ENCODE data around the gene STAP1. TPM values are rescaled to one million over a fixed set of nuclear protein-coding genes. Genes with fewer than 3 reads are reported as not detected.

STAP1 gene
- total RNA-seq, 1 experiment from 2014 or later: not detected

DNA sequence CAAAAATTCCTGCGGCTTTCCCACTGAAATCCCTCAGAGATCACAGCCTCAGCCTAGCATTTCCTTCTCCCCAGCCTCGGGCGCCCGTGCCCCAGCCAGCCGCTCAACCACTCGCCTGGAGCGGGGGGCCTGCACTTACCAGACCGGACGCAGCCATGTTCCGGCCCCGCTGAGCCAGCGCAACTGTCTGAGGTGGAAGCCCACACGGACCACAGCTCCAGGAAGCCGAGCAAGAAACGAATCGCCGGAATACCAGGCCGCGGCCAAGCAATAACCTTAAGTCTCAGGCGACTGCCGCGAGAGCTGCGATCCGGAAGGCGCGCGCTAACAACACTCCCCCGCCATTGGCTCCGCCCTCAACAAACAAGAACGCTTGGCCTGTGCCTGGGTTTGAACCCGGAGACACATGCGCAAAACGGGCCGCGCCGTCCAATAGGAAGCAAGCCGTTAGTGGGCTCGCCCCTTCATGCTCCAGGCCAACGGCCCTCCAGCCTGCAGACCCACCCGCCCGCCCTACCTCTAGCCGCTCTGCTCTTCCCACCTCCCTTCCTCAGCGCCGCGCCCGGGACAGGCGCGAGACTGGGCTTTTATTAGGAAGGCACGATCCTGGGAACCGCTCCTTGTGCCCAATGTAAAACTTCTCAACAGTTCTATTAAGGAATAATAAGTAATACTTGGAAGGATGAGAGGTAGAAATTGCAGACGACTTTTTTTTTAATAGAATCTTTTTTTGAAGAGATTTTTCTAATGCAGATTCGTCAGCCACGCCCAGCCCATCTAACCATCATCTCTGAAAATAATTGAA lies 13.1 kb upstream of the STAP1 start, which contains the start of gene CENPC (continued):
- TF ChIP-seq, protein P1, sequence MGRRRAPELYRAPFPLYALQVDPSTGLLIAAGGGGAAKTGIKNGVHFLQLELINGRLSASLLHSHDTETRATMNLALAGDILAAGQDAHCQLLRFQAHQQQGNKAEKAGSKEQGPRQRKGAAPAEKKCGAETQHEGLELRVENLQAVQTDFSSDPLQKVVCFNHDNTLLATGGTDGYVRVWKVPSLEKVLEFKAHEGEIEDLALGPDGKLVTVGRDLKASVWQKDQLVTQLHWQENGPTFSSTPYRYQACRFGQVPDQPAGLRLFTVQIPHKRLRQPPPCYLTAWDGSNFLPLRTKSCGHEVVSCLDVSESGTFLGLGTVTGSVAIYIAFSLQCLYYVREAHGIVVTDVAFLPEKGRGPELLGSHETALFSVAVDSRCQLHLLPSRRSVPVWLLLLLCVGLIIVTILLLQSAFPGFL (CRISPR knock-in tag; IDR thresholded peaks at IDR 0.05; ENCODE audit: borderline replicate concordance): no peak
- TF ChIP-seq HMGA2 (CRISPR knock-in tag; IDR thresholded peaks at IDR 0.05) (no peak), TEAD4 (CRISPR knock-in tag; IDR thresholded peaks at IDR 0.05) (no peak), ZNF219 (CRISPR knock-in tag; IDR thresholded peaks at IDR 0.05; ENCODE audit: borderline replicate concordance) (no peak), ELF4 (CRISPR knock-in tag; IDR thresholded peaks at IDR 0.05; ENCODE audit: low read depth) (no peak), ZNF671 (CRISPR knock-in tag; IDR thresholded peaks at IDR 0.05) (no peak), ZNF423 (CRISPR knock-in tag; IDR thresholded peaks at IDR 0.05) (no peak), JAZF1 (CRISPR knock-in tag; IDR thresholded peaks at IDR 0.05) (no peak), CREB1 (CRISPR knock-in tag; IDR thresholded peaks at IDR 0.05) (no peak; the same call in 1 of the 2 replicates), ZNF232 (CRISPR knock-in tag; IDR thresholded peaks at IDR 0.05) (no peak; the same call in 1 of the 2 replicates), NFE2L1 (CRISPR knock-in tag; IDR thresholded peaks at IDR 0.05) (peak; percentile 75; the same call in 1 of the 2 replicates), TCF7 (CRISPR knock-in tag; IDR thresholded peaks at IDR 0.05; ENCODE audit: low read depth) (no peak), MYBL2 (CRISPR knock-in tag; IDR thresholded peaks at IDR 0.05) (peak; percentile 98), NFYB (CRISPR knock-in tag; conservative IDR thresholded peaks at IDR 0.05; ENCODE audit: low read depth) (peak; percentile 65), SOX15 (CRISPR knock-in tag; IDR thresholded peaks at IDR 0.05) (no peak), NR1H2 (CRISPR knock-in tag; IDR thresholded peaks at IDR 0.05) (no peak), FOXP1 (CRISPR knock-in tag; IDR thresholded peaks at IDR 0.05; ENCODE audit: borderline replicate concordance) (peak; percentile 75; the same call in 1 of the 2 replicates), ZNF121 (CRISPR knock-in tag; IDR thresholded peaks at IDR 0.05) (no peak), KAT7 (CRISPR knock-in tag; IDR thresholded peaks at IDR 0.05; ENCODE audit: borderline replicate concordance) (peak; percentile 69; the same call in 1 of the 2 replicates), TP53 (CRISPR knock-in tag; IDR thresholded peaks at IDR 0.05) (no peak), SMAD3 (CRISPR knock-in tag; IDR thresholded peaks at IDR 0.05; ENCODE audit: borderline replicate concordance) (no peak)
- TF ChIP-seq, protein P2, sequence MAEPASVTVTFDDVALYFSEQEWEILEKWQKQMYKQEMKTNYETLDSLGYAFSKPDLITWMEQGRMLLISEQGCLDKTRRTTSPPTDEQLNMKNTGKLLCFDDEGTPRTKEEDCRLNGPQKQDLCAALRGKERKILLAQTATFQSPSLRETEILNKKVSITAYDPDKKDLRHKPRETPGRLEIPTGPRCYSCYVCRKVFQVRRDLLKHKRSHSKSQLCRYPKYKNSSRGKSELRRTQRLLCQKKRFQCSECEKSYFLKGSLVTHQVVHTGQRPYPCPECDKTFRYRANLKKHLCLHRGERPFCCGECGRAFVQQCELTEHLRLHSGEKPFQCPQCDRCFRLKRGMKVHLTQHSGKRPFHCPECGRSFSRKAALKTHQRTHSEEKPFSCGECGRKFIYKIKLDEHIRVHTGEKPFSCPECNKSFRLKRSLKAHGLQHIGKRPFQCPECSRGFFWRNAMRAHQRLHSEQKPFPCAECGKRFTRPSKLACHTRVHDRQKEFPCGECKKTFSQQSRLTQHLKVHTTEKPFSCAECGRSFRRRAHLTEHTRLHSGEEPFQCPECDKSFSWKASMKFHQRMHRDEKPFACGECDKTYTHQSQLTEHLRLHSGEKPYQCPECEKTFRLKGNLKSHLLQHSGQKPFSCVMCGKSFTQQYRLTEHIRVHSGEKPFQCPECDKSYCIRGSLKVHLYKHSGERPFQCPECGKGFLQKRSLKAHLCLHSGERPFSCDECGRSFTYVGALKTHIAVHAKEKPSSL (CRISPR knock-in tag; conservative IDR thresholded peaks at IDR 0.05): no peak
- TF ChIP-seq, protein P3, sequence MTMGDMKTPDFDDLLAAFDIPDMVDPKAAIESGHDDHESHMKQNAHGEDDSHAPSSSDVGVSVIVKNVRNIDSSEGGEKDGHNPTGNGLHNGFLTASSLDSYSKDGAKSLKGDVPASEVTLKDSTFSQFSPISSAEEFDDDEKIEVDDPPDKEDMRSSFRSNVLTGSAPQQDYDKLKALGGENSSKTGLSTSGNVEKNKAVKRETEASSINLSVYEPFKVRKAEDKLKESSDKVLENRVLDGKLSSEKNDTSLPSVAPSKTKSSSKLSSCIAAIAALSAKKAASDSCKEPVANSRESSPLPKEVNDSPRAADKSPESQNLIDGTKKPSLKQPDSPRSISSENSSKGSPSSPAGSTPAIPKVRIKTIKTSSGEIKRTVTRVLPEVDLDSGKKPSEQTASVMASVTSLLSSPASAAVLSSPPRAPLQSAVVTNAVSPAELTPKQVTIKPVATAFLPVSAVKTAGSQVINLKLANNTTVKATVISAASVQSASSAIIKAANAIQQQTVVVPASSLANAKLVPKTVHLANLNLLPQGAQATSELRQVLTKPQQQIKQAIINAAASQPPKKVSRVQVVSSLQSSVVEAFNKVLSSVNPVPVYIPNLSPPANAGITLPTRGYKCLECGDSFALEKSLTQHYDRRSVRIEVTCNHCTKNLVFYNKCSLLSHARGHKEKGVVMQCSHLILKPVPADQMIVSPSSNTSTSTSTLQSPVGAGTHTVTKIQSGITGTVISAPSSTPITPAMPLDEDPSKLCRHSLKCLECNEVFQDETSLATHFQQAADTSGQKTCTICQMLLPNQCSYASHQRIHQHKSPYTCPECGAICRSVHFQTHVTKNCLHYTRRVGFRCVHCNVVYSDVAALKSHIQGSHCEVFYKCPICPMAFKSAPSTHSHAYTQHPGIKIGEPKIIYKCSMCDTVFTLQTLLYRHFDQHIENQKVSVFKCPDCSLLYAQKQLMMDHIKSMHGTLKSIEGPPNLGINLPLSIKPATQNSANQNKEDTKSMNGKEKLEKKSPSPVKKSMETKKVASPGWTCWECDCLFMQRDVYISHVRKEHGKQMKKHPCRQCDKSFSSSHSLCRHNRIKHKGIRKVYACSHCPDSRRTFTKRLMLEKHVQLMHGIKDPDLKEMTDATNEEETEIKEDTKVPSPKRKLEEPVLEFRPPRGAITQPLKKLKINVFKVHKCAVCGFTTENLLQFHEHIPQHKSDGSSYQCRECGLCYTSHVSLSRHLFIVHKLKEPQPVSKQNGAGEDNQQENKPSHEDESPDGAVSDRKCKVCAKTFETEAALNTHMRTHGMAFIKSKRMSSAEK (CRISPR knock-in tag; IDR thresholded peaks at IDR 0.05; ENCODE audit: borderline replicate concordance): no peak
- TF ChIP-seq, protein P4, sequence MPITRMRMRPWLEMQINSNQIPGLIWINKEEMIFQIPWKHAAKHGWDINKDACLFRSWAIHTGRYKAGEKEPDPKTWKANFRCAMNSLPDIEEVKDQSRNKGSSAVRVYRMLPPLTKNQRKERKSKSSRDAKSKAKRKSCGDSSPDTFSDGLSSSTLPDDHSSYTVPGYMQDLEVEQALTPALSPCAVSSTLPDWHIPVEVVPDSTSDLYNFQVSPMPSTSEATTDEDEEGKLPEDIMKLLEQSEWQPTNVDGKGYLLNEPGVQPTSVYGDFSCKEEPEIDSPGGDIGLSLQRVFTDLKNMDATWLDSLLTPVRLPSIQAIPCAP (CRISPR knock-in tag; IDR thresholded peaks at IDR 0.05): no peak
- TF ChIP-seq, protein P5, sequence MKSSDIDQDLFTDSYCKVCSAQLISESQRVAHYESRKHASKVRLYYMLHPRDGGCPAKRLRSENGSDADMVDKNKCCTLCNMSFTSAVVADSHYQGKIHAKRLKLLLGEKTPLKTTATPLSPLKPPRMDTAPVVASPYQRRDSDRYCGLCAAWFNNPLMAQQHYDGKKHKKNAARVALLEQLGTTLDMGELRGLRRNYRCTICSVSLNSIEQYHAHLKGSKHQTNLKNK (CRISPR knock-in tag; IDR thresholded peaks at IDR 0.05): no peak
- TF ChIP-seq, protein P6, sequence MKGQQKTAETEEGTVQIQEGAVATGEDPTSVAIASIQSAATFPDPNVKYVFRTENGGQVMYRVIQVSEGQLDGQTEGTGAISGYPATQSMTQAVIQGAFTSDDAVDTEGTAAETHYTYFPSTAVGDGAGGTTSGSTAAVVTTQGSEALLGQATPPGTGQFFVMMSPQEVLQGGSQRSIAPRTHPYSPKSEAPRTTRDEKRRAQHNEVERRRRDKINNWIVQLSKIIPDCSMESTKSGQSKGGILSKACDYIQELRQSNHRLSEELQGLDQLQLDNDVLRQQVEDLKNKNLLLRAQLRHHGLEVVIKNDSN (CRISPR knock-in tag; IDR thresholded peaks at IDR 0.05): 0 out of 2 replicates have a peak, but pooled peaks have one; percentile 28
